B cell (primary cell): ENCODE measurements around the gene TGFBR3.

Source experiments
- EZH2 ChIP-seq: IDR thresholded peaks from 2 replicates; pipeline ENCODE4 v1.6.1; 2012; ENCODE audit warnings: borderline replicate concordance, low read depth, mild to moderate bottlenecking, moderate library complexity, low read length; ENCODE audit not compliant: insufficient read depth, poor library complexity, severe bottlenecking
- TF ChIP-seq, protein P1 (sequence below): fragments of 200-600 bp; IDR thresholded peaks from one replicate; pipeline ENCODE4 v1.8.0; 2022; ENCODE audit warnings: antibody characterized with exemption, mild to moderate bottlenecking

DNA sequence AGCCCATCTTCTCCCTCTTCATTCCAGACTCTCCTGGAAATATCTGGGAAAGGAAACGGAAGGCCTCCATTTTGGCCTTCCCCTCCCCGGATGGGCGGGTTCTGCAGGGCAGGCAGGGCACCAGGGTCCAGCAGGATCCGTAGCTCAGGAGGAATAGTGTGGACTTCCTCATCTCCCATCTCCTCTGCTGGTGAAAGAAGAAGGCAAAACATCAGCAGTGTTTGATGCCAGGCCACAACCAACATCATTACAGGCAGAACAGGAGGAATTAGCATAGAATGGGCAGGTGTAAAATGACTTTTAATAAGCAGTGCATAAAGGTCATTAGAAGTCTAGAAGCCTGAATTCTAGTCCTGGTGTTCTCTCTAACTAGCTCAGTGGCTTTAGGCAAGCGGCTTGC, 165.9 kb downstream of the TGFBR3 start:
- TF ChIP-seq, protein P1, sequence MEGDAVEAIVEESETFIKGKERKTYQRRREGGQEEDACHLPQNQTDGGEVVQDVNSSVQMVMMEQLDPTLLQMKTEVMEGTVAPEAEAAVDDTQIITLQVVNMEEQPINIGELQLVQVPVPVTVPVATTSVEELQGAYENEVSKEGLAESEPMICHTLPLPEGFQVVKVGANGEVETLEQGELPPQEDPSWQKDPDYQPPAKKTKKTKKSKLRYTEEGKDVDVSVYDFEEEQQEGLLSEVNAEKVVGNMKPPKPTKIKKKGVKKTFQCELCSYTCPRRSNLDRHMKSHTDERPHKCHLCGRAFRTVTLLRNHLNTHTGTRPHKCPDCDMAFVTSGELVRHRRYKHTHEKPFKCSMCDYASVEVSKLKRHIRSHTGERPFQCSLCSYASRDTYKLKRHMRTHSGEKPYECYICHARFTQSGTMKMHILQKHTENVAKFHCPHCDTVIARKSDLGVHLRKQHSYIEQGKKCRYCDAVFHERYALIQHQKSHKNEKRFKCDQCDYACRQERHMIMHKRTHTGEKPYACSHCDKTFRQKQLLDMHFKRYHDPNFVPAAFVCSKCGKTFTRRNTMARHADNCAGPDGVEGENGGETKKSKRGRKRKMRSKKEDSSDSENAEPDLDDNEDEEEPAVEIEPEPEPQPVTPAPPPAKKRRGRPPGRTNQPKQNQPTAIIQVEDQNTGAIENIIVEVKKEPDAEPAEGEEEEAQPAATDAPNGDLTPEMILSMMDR: no peak
- TF ChIP-seq EZH2: no peak
